Subcutaneous abdominal adipose tissue (tissue), 5 donors: ENCODE results near the gene FAM174A.
"Not testable (repeated sequence)": the region's sequence is repeated elsewhere in the genome, so short reads cannot be mapped to it uniquely, and the experiment has no call there.

Source experiments
- H3K27ac ChIP-seq: one replicate; pipeline ENCODE4 v1.7.0; 2013; ENCODE audit warnings: low read depth, mild to moderate bottlenecking, inconsistent platforms, low read length, moderate library complexity
- H3K27me3 ChIP-seq, 5 donors: one replicate each; pipeline ENCODE4 v1.7.0; 2013; ENCODE audit warnings: low read length in 5 of 5, inconsistent platforms in 1 of 5; ENCODE audit not compliant: control insufficient read depth in 5 of 5, insufficient read depth in 4 of 5
- H3K36me3 ChIP-seq, 5 donors: one replicate each; pipeline ENCODE4 v1.7.0; 2013; ENCODE audit warnings: low read length in 5 of 5; ENCODE audit not compliant: control insufficient read depth in 5 of 5, insufficient read depth in 5 of 5
- H3K4me1 ChIP-seq, 5 donors: one replicate each; pipeline ENCODE4 v1.7.0; 2013; ENCODE audit warnings: low read length in 5 of 5, mild to moderate bottlenecking in 3 of 5, moderate library complexity in 1 of 5; ENCODE audit not compliant: control insufficient read depth in 5 of 5, insufficient read depth in 5 of 5
- H3K4me3 ChIP-seq, 5 donors: one replicate each; pipeline ENCODE4 v1.7.0; 2013; ENCODE audit warnings: low read length in 5 of 5, low read depth in 1 of 5
- H3K9ac ChIP-seq, 5 donors: one replicate each; pipeline ENCODE4 v1.7.0; 2013; ENCODE audit warnings: low read length in 5 of 5, mild to moderate bottlenecking in 4 of 5, moderate library complexity in 3 of 5
- H3K9me3 ChIP-seq, 5 donors: one replicate each; pipeline ENCODE4 v1.7.0; 2013; ENCODE audit warnings: low read length in 5 of 5; ENCODE audit not compliant: control insufficient read depth in 5 of 5
- donor health status: healthy.
- donor health status: healthy.
- donor health status: healthy.
- donor health status: healthy.
- donor health status: healthy.

Gene FAM174A

GRCh38 chr5:100598446-100598845, 63.3 kb downstream of the FAM174A start:
- Histone ChIP-seq H3K27ac (no peak overlapping the region), H3K4me1 (peaks cover 0 to 9% (median 0%) of the 10 kb centered on the region in 5 donors), H3K9me3 (no peaks in the 10 kb centered on the region), H3K36me3 (no peaks in the 10 kb centered on the region), H3K27me3 (no peaks in the 10 kb centered on the region), H3K9ac (no peak overlapping the region), H3K4me3 (no peak overlapping the region)

GRCh38 chr5:100600298-100600994, 65.3 kb downstream of the FAM174A start:
- H3K9ac ChIP-seq: no peak overlapping the region
- no peaks in the 10 kb centered on the region for H3K9me3 ChIP-seq
- no peak overlapping the region for H3K4me3 ChIP-seq
- H3K27ac ChIP-seq: no peak overlapping the region
- no peaks in the 10 kb centered on the region for H3K36me3 ChIP-seq
- H3K4me1 ChIP-seq: peaks cover 0 to 6% (median 0%) of the 10 kb centered on the region in 5 donors
- H3K27me3 ChIP-seq: no peaks in the 10 kb centered on the region

GRCh38 chr5:100603141-100603540, 68.0 kb downstream of the FAM174A start:
- no peak overlapping the region for H3K4me3 ChIP-seq
- no peaks in the 10 kb centered on the region for H3K36me3 ChIP-seq
- H3K27me3 ChIP-seq: no peaks in the 10 kb centered on the region
- H3K4me1 ChIP-seq: no peaks in the 10 kb centered on the region
- no peak overlapping the region for H3K27ac ChIP-seq
- H3K9ac ChIP-seq: no peak overlapping the region
- H3K9me3 ChIP-seq: no peaks in the 10 kb centered on the region

- not testable (repeated sequence) for H3K4me3 ChIP-seq, H3K4me1 ChIP-seq, H3K27me3 ChIP-seq, H3K9ac ChIP-seq, H3K9me3 ChIP-seq, H3K36me3 ChIP-seq, H3K27ac ChIP-seq
These were observed 68.8 kb downstream of the FAM174A start for GRCh38 chr5:100604021-100604420.

GRCh38 chr5:100609594-100609993, 74.4 kb downstream of the FAM174A start:
- Histone ChIP-seq H3K4me1 (no peaks in the 10 kb centered on the region), H3K9me3 (peaks cover 0 to 3% (median 0%) of the 10 kb centered on the region in 5 donors), H3K27me3 (no peaks in the 10 kb centered on the region), H3K27ac (no peak overlapping the region), H3K36me3 (no peaks in the 10 kb centered on the region), H3K9ac (no peak overlapping the region), H3K4me3 (no peak overlapping the region)

GRCh38 chr5:100614308-100614707, 79.1 kb downstream of the FAM174A start:
- no peak overlapping the region for H3K9ac ChIP-seq
- no peaks in the 10 kb centered on the region for H3K27me3 ChIP-seq
- H3K4me3 ChIP-seq: no peak overlapping the region
- H3K9me3 ChIP-seq: peaks cover 0 to 3% (median 0%) of the 10 kb centered on the region in 5 donors
- peaks cover 0 to 4% (median 0%) of the 10 kb centered on the region in 5 donors for H3K4me1 ChIP-seq
- H3K27ac ChIP-seq: no peak overlapping the region
- no peaks in the 10 kb centered on the region for H3K36me3 ChIP-seq

- peaks cover 0 to 4% (median 0%) of the 10 kb centered on the region in 5 donors for H3K4me1 ChIP-seq
- no peaks in the 10 kb centered on the region for H3K9me3 ChIP-seq
- no peaks in the 10 kb centered on the region for H3K36me3 ChIP-seq
- H3K9ac ChIP-seq: no peak overlapping the region
- no peak overlapping the region for H3K27ac ChIP-seq
- no peak overlapping the region for H3K4me3 ChIP-seq
- H3K27me3 ChIP-seq: no peaks in the 10 kb centered on the region
These were observed 80.2 kb downstream of the FAM174A start for GRCh38 chr5:100615362-100615761.

GRCh38 chr5:100616291-100616690, 81.1 kb downstream of the FAM174A start:
- no peak overlapping the region for H3K4me3 ChIP-seq
- no peak overlapping the region for H3K27ac ChIP-seq
- H3K36me3 ChIP-seq: no peaks in the 10 kb centered on the region
- H3K9me3 ChIP-seq: no peaks in the 10 kb centered on the region
- H3K9ac ChIP-seq: no peak overlapping the region
- H3K27me3 ChIP-seq: no peaks in the 10 kb centered on the region
- H3K4me1 ChIP-seq: peaks cover 0 to 4% (median 0%) of the 10 kb centered on the region in 5 donors

- Histone ChIP-seq H3K36me3 (no peaks in the 10 kb centered on the region), H3K9me3 (no peaks in the 10 kb centered on the region), H3K4me3 (no peak overlapping the region), H3K27ac (no peak overlapping the region), H3K27me3 (no peaks in the 10 kb centered on the region), H3K9ac (no peak overlapping the region), H3K4me1 (peaks cover 0 to 4% (median 0%) of the 10 kb centered on the region in 5 donors)
These were observed 81.8 kb downstream of the FAM174A start for GRCh38 chr5:100616981-100617380.

- peaks cover 0 to 4% (median 0%) of the 10 kb centered on the region in 5 donors for H3K4me1 ChIP-seq
- H3K27ac ChIP-seq: no peak overlapping the region
- H3K27me3 ChIP-seq: no peaks in the 10 kb centered on the region
- H3K9me3 ChIP-seq: no peaks in the 10 kb centered on the region
- no peak overlapping the region for H3K9ac ChIP-seq
- H3K36me3 ChIP-seq: no peaks in the 10 kb centered on the region
- H3K4me3 ChIP-seq: no peak overlapping the region
These were observed 88.5 kb downstream of the FAM174A start for GRCh38 chr5:100623719-100624118.
